Gastrocnemius medialis (tissue), 4 donors: ENCODE measurements around the gene C4orf50. TPM values are rescaled to one million over a fixed set of nuclear protein-coding genes. Genes with fewer than 3 reads are reported as not detected.

Source experiments
- ATAC-seq, 2 donors: fragments of 150-250 bp; one replicate each; pipeline ENCODE4 v1.9.1; 2016
- DNase-seq, 2 donors: peaks; one replicate each; pipeline ENCODE4 v3.0.0-alpha.2; 2019
- H3K27ac ChIP-seq, 4 donors: fragments of 200-600 bp; sonication (generic); 1 replicate in 1 of 4; 2 replicates in 3 of 4; pipeline ENCODE4 v1.5.1; 2016 to 2018; ENCODE audit warnings: mild to moderate bottlenecking in 2 of 4, moderate library complexity in 1 of 4
- H3K27me3 ChIP-seq, 3 donors: fragments of 200-600 bp; sonication (generic) in 2 of 3; 1 replicate in 1 of 3; 2 replicates in 2 of 3; pipeline versions ENCODE4 v1.5.1 to v1.6.0; 2016 to 2019; ENCODE audit warnings: mild to moderate bottlenecking in 1 of 3, moderate library complexity in 1 of 3
- H3K36me3 ChIP-seq, 2 donors: fragments of 200-600 bp; sonication (generic) in 1 of 2; one replicate each; pipeline ENCODE4 v1.5.1; 2017 to 2018
- H3K4me1 ChIP-seq, 2 donors: fragments of 200-600 bp; sonication (generic) in 1 of 2; one replicate each; pipeline ENCODE4 v1.5.1; 2016 to 2017; ENCODE audit warnings: mild to moderate bottlenecking in 2 of 2
- H3K4me3 ChIP-seq, 4 donors: fragments of 200-600 bp; sonication (generic) in 3 of 4; 1 replicate in 1 of 4; 2 replicates in 3 of 4; pipeline ENCODE4 v1.5.1; 2016 to 2019; ENCODE audit warnings: mild to moderate bottlenecking in 2 of 4
- H3K9me3 ChIP-seq, 3 donors: fragments of 200-600 bp; sonication (generic) in 2 of 3; 1 replicate in 1 of 3; 2 replicates in 2 of 3; pipeline ENCODE4 v1.5.1; 2016 to 2019
- CTCF ChIP-seq, 5 experiments: fragments of 450-650 bp in 3 of 5; fragments of 200-600 bp in 2 of 5; sonication (generic) in 2 of 5; IDR thresholded peaks in 4 of 5; conservative IDR thresholded peaks in 1 of 5; 1 replicate in 4 of 5; 2 replicates in 1 of 5; pipeline ENCODE4 v1.5.1; 2016 to 2019; ENCODE audit warnings: antibody characterized with exemption in 5 of 5, mild to moderate bottlenecking in 3 of 5, moderate library complexity in 3 of 5
- POLR2A ChIP-seq, 2 donors: fragments of 450-650 bp; IDR thresholded peaks; one replicate each; pipeline ENCODE4 v1.6.1; 2017; ENCODE audit warnings: antibody characterized with exemption in 2 of 2, mild to moderate bottlenecking in 2 of 2, moderate library complexity in 2 of 2
- in situ Hi-C, 4 donors: fragments of 200-750 bp; cut with MboI; loops; one replicate each; pipeline versions ENCODE4 v1.15.0 to v1.8.0; 2017; ENCODE audit warnings: low sequenced_read_pairs in 4 of 4
- intact Hi-C: fragments of 100-400 bp; cut with DNase I; formaldehyde crosslinking; loops from one replicate; pipeline ENCODE4 v1.15.1; 2023; ENCODE audit warnings: low total_unique reads
- total RNA-seq, 4 donors: library from RNA; depleted of rRNA; stranded (reverse); fragments of >200 nt; gene quantifications; one replicate each; pipeline versions ENCODE4 v1.1.0 to v1.2.3, GENCODE V29; 2016

Gene C4orf50
- total RNA-seq, 4 donors from 2014 or later, result 0.03 TPM; not detected in 3

- no peak for DNase-seq
- intact Hi-C loops, result no loop called here
- no peak for TF ChIP-seq CTCF (IDR thresholded peaks at IDR 0.05 in 4 of 5, conservative IDR thresholded peaks at IDR 0.05 in 1 of 5)
- TF ChIP-seq POLR2A (IDR thresholded peaks at IDR 0.05), result no peak
- Histone ChIP-seq H3K27me3 (peaks cover 14 to 29% (median 17%) of the 10 kb centered on the region in 3 donors), H3K4me1 (no peaks in the 10 kb centered on the region), H3K9me3 (no peaks in the 10 kb centered on the region), H3K27ac (no peak overlapping the region), H3K36me3 (no peaks in the 10 kb centered on the region), H3K4me3 (no peak overlapping the region)
- ATAC-seq, result no peak
- in situ Hi-C loops, result no loop called here
These were observed 120.6 kb downstream of the C4orf50 start for GRCh38 chr4:5897674-5898073.

GRCh38 chr4:5895287-5895686 lies 122.9 kb downstream of the C4orf50 start:
- in situ Hi-C loops, result no loop called here
- no peaks in the 10 kb centered on the region for H3K9me3 ChIP-seq
- TF ChIP-seq POLR2A (IDR thresholded peaks at IDR 0.05), result no peak
- TF ChIP-seq CTCF (IDR thresholded peaks at IDR 0.05 in 4 of 5, conservative IDR thresholded peaks at IDR 0.05 in 1 of 5), result no peak
- H3K4me3 ChIP-seq, result no peak overlapping the region
- peaks cover 32 to 47% (median 38%) of the 10 kb centered on the region in 3 donors for H3K27me3 ChIP-seq
- DNase-seq (no peak), ATAC-seq (no peak)
- intact Hi-C loops, result no loop called here
- no peak overlapping the region for H3K27ac ChIP-seq
- no peaks in the 10 kb centered on the region for H3K36me3 ChIP-seq
- no peaks in the 10 kb centered on the region for H3K4me1 ChIP-seq

GRCh38 chr4:5894266-5894665 lies 124.0 kb downstream of the C4orf50 start:
- ATAC-seq (no peak), DNase-seq (no peak)
- in situ Hi-C loops (no loop called here), intact Hi-C loops (no loop called here)
- peaks cover 42 to 57% (median 48%) of the 10 kb centered on the region in 3 donors for H3K27me3 ChIP-seq
- no peak overlapping the region for H3K4me3 ChIP-seq
- no peaks in the 10 kb centered on the region for H3K9me3 ChIP-seq
- H3K4me1 ChIP-seq, result no peaks in the 10 kb centered on the region
- TF ChIP-seq POLR2A (IDR thresholded peaks at IDR 0.05) (no peak), CTCF (IDR thresholded peaks at IDR 0.05 in 4 of 5, conservative IDR thresholded peaks at IDR 0.05 in 1 of 5) (no peak)
- H3K27ac ChIP-seq, result no peak overlapping the region
- H3K36me3 ChIP-seq, result no peaks in the 10 kb centered on the region

- Histone ChIP-seq H3K36me3 (no peaks in the 10 kb centered on the region), H3K9me3 (no peaks in the 10 kb centered on the region), H3K4me3 (no peak overlapping the region), H3K4me1 (no peaks in the 10 kb centered on the region), H3K27ac (no peak overlapping the region), H3K27me3 (peaks cover 49 to 63% (median 55%) of the 10 kb centered on the region in 3 donors)
- ATAC-seq (no peak), DNase-seq (no peak)
- intact Hi-C loops (no loop called here), in situ Hi-C loops (no loop called here)
- TF ChIP-seq CTCF (IDR thresholded peaks at IDR 0.05 in 4 of 5, conservative IDR thresholded peaks at IDR 0.05 in 1 of 5) (no peak), POLR2A (IDR thresholded peaks at IDR 0.05) (no peak)
These were observed 124.6 kb downstream of the C4orf50 start for GRCh38 chr4:5893591-5893990.

GRCh38 chr4:5893004-5893580 lies 125.1 kb downstream of the C4orf50 start, which contains the start of gene CRMP1:
CRMP1 (minus strand) TSS chr4:5893086; CDS start chr4:5892969, 117 bp downstream.
- in situ Hi-C loops, result no loop called here
- intact Hi-C loops, result no loop called here
- no peak for DNase-seq
- Histone ChIP-seq H3K4me1 (no peaks in the 10 kb centered on the region), H3K36me3 (no peaks in the 10 kb centered on the region), H3K9me3 (no peaks in the 10 kb centered on the region), H3K27me3 (peaks cover 52 to 63% (median 60%) of the 10 kb centered on the region in 3 donors), H3K27ac (no peak within 1 kb of the TSS), H3K4me3 (no peak within 1 kb of the TSS)
- TF ChIP-seq CTCF (IDR thresholded peaks at IDR 0.05 in 4 of 5, conservative IDR thresholded peaks at IDR 0.05 in 1 of 5) (no peak), POLR2A (IDR thresholded peaks at IDR 0.05) (no peak)
- ATAC-seq, result no peak
